Measurements from ENCODE around the gene HRCT1.

HRCT1 gene

DNA sequence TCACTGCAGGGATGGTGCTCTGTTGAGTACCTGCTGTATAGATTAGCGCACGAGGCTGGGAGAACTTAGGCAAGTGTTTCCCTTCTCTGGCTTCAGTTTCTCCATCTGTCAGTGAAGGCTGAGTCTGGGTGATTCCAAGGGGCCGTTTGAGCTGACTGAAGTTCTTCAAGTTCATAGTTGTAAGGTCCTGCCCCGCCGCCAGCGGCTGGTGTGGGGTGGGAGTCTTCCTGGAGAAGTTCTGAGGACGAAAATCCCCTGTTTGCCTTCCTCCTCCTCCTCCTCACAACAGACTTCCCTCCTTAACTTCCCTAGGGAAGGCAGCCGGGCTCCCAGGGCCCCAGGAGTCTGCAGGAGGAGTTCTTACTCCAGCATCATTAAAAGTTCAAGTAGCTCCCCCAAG lies 1.7 kb upstream of the HRCT1 start:
- Histone ChIP-seq H4K20me1 (ENCODE audit: low read depth, low read length) (no peaks in the 10 kb centered on the region), H3K4me2 (ENCODE audit: low read depth, low read length, poor library complexity, severe bottlenecking) (no peak overlapping the region), H3K79me2 (ENCODE audit: insufficient read depth, low read length) (no peaks in the 10 kb centered on the region), H3F3A (ENCODE audit: insufficient read depth) (no peaks in the 10 kb centered on the region), H3K36me3 (ENCODE audit: low read length) (no peaks in the 10 kb centered on the region), H3K9ac (ENCODE audit: low read length) (no peak overlapping the region), H3K4me3 (ENCODE audit: insufficient read depth, low read length, poor library complexity, severe bottlenecking) (no peak overlapping the region), H3K9me2 (replicated peaks; ENCODE audit: insufficient read depth, low read length) (no peaks in the 10 kb centered on the region), H3K9me3 (ENCODE audit: insufficient read depth, low read length) (no peaks in the 10 kb centered on the region), H3K27ac (ENCODE audit: low read depth, low read length) (no peak overlapping the region), H2AFZ (ENCODE audit: low read depth, low read length, severe bottlenecking) (no peak overlapping the region), H3K27me3 (ENCODE audit: low read length) (no peaks in the 10 kb centered on the region)
- no peak for TF ChIP-seq EZH2phosphoT487 (conservative IDR thresholded peaks at IDR 0.05; ENCODE audit: low read length)
- TF ChIP-seq, protein P1, sequence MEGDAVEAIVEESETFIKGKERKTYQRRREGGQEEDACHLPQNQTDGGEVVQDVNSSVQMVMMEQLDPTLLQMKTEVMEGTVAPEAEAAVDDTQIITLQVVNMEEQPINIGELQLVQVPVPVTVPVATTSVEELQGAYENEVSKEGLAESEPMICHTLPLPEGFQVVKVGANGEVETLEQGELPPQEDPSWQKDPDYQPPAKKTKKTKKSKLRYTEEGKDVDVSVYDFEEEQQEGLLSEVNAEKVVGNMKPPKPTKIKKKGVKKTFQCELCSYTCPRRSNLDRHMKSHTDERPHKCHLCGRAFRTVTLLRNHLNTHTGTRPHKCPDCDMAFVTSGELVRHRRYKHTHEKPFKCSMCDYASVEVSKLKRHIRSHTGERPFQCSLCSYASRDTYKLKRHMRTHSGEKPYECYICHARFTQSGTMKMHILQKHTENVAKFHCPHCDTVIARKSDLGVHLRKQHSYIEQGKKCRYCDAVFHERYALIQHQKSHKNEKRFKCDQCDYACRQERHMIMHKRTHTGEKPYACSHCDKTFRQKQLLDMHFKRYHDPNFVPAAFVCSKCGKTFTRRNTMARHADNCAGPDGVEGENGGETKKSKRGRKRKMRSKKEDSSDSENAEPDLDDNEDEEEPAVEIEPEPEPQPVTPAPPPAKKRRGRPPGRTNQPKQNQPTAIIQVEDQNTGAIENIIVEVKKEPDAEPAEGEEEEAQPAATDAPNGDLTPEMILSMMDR (IDR thresholded peaks at IDR 0.05; ENCODE audit: insufficient read depth, low read length, poor library complexity, severe bottlenecking), result no peak

DNA sequence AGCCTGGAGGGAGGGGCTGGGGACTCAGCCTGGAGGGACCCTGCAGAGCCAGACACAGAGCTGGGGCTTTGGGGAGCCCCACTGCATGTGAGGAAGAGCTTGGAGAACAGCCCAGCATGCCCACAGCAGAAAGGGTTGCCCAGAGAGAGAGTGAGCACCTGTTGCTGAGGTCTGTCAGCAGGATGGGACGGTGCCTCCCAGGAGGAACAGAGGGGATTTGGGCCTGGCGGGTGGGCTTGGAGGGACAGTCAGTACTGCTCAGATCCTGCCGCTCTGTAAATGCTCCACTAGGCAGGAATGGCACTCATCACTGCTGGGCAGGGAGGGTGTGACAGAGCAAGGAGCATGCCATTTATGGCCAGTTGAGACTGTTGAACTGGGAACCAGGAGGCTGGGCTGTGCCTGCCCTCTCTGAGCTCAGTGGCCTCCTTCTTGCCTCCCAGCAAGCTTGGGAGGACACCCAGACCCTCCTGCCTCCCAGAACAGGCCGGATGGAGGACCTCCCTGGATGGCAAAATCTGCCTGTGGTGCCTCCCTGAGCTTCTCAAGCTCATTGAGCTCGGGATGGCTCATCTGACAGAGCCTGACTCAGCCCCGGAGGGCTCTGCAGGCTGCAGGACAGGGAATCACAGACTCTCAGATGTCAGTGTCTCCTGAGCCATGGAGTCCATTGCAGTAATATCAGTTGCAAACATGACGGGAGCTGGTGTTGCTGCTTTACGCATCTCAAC lies 786 bp upstream of the HRCT1 start:
- Histone ChIP-seq H3K4me2 (ENCODE audit: low read depth, low read length, poor library complexity, severe bottlenecking) (no peak overlapping the region), H3K9me3 (ENCODE audit: insufficient read depth, low read length) (no peaks in the 10 kb centered on the region), H3K9ac (ENCODE audit: low read length) (no peak overlapping the region), H3F3A (ENCODE audit: insufficient read depth) (no peaks in the 10 kb centered on the region), H3K79me2 (ENCODE audit: insufficient read depth, low read length) (no peaks in the 10 kb centered on the region), H3K36me3 (ENCODE audit: low read length) (no peaks in the 10 kb centered on the region), H2AFZ (ENCODE audit: low read depth, low read length, severe bottlenecking) (no peak overlapping the region), H3K27ac (ENCODE audit: low read depth, low read length) (no peak overlapping the region), H3K9me2 (replicated peaks; ENCODE audit: insufficient read depth, low read length) (no peaks in the 10 kb centered on the region), H3K4me3 (ENCODE audit: insufficient read depth, low read length, poor library complexity, severe bottlenecking) (no peak overlapping the region), H3K27me3 (ENCODE audit: low read length) (no peaks in the 10 kb centered on the region), H4K20me1 (ENCODE audit: low read depth, low read length) (no peaks in the 10 kb centered on the region)
- TF ChIP-seq EZH2phosphoT487 (conservative IDR thresholded peaks at IDR 0.05; ENCODE audit: low read length), result no peak

DNA sequence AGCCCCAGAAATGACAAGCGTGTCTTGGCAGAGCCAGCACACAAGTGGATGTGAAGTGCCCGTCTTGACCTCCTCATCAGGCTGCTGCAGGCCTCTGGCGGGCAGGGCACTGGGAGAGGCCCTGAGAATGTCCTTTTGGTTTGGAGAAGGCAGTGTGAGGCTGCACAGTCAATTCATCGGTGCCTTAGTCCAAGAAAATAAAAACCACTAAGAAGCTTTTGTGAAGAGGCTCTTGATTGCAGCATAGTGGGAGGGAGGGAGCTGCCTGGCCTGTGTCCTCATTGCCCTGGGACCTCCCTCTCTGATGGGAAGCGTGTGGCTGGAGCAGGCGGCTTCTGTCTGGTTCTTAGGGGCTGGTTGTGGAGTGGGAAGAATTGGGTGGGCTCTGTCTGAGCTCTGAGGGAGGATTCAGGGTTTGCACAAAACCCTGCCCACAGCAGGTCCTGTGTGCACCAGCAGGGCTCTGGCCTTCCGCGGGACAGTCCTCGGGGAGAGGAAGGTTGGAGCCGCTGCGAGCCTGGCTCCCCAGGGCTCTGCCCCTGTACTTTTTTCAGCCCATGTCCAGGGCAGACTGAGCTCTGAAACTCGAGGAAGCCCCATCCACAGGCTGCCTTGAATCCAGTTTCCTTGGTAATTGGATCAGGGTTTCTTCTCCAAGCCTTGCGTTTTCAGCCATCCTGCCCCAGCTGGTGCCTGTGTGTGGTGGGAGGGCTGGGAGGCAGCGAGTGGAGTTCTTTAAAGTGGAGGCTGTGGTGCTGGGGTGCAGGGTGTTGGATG lies 1.1 kb downstream of the HRCT1 start:
- Histone ChIP-seq H3K9me2 (replicated peaks; ENCODE audit: insufficient read depth, low read length) (no peaks in the 10 kb centered on the region), H2AFZ (ENCODE audit: low read depth, low read length, severe bottlenecking) (no peak overlapping the region), H3K36me3 (ENCODE audit: low read length) (no peaks in the 10 kb centered on the region), H3F3A (ENCODE audit: insufficient read depth) (no peaks in the 10 kb centered on the region), H3K9ac (ENCODE audit: low read length) (no peak overlapping the region), H3K4me3 (ENCODE audit: insufficient read depth, low read length, poor library complexity, severe bottlenecking) (no peak overlapping the region), H3K9me3 (ENCODE audit: insufficient read depth, low read length) (no peaks in the 10 kb centered on the region), H3K27ac (ENCODE audit: low read depth, low read length) (no peak overlapping the region), H3K27me3 (ENCODE audit: low read length) (no peaks in the 10 kb centered on the region), H3K79me2 (ENCODE audit: insufficient read depth, low read length) (no peaks in the 10 kb centered on the region), H3K4me2 (ENCODE audit: low read depth, low read length, poor library complexity, severe bottlenecking) (no peak overlapping the region), H4K20me1 (ENCODE audit: low read depth, low read length) (no peaks in the 10 kb centered on the region)
- no peak for TF ChIP-seq EZH2phosphoT487 (conservative IDR thresholded peaks at IDR 0.05; ENCODE audit: low read length)
- TF ChIP-seq, protein P1 (IDR thresholded peaks at IDR 0.05; ENCODE audit: insufficient read depth, low read length, poor library complexity, severe bottlenecking), result no peak
